MM.1S (cell line): ENCODE results near the gene P2RY12.
A peak's percentile ranks its signal among the peaks of the same experiment; 100 is the strongest.

Source experiments
- CTCF ChIP-seq: fragments of 300-600 bp; sonication (generic); IDR thresholded peaks from 2 replicates; pipeline ENCODE4 v1.5.1; 2016; ENCODE audit warnings: antibody characterized with exemption, low read length, mixed read lengths
- EZH2 ChIP-seq: fragments of 300-600 bp; sonication (generic); optimal IDR thresholded peaks from 2 replicates; pipeline ENCODE3; 2017; ENCODE audit warnings: low read depth, mild to moderate bottlenecking, antibody characterized with exemption, low read length, mixed read lengths
- EZH2phosphoT487 ChIP-seq: fragments of 300-600 bp; sonication (generic); IDR thresholded peaks from 2 replicates; pipeline ENCODE4 v1.6.1; 2018; ENCODE audit warnings: antibody characterized with exemption, low read length

GRCh38 chr3:151426341-151426657 lies 41.7 kb upstream of the P2RY12 start:
- TF ChIP-seq CTCF: peak; percentile 38
- TF ChIP-seq EZH2: no peak
- TF ChIP-seq EZH2phosphoT487: no peak
